GM19035 (cell line): ENCODE results near the gene ZNF408.

Experiments used
- ATAC-seq: cut with Tn5 transposase; IDR thresholded peaks from one replicate; pipeline ENCODE4 v1.9.1; 2021; ENCODE audit not compliant: unreplicated experiment

Gene ZNF408

GRCh38 chr11:46725338-46726205 is 24.7 kb downstream of the ZNF408 start:
- ATAC-seq: no peak

DNA sequence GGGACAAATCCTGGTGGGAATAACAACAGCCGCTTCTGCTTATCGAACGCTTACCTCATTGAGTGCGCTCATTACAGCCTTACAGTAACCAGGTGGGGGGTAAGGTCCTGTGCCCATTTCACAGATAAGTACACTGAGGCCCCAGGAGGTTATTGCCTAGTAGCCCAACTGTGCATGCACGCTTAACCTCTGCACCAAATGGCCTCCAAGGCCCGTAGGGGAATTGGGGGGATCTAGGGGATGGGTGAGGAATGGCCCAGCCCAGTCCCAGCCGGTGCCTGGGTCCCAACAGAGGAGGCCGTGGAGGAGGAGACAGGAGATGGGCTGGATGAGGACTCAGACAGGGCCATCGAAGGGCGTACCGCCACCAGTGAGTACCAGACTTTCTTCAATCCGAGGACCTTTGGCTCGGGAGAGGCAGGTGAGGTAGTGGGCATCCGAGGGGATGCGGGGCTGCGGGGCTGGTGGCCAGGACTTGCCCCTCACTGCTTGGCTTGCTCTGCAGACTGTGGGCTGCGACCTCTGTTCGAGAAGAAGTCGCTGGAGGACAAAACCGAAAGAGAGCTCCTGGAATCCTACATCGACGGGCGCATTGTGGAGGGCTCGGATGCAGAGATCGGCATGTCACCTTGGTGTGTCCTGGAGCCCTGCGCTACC is 25.5 kb downstream of the ZNF408 start:
- no peak for ATAC-seq

DNA sequence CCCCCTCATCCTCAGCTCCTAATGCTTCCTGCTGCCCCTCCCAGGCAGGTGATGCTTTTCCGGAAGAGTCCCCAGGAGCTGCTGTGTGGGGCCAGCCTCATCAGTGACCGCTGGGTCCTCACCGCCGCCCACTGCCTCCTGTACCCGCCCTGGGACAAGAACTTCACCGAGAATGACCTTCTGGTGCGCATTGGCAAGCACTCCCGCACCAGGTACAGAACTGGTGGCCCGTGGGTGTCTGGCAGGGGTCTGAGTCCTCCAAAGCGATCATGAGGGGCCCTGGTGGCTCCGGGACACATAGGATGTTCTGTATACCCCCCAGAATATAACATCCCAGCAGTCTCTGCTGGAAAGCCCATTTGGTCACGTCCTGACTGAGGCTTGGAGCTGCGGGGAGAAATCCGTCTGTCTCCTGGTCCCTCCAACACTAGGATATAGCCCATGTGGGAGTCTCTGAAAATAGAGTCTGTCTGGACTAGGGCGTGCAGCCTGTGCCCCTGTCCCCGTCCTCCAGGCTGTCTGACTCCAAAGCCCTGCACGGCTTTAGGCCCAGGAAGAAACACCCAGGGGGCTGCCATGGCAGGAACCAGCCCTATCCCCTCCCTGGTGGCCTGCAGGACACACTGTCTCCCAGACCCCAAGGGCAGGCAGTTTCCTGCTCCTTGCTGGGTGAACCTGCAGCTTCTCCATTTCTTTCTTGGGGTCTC is 27.3 kb downstream of the ZNF408 start:
- ATAC-seq: no peak

GRCh38 chr11:46728659-46729040 is 27.8 kb downstream of the ZNF408 start:
- no peak for ATAC-seq

- ATAC-seq: no peak
Observed at GRCh38 chr11:46729110-46730027, 28.5 kb downstream of the ZNF408 start.

- no peak for ATAC-seq
Observed at GRCh38 chr11:46731545-46731944, 30.7 kb downstream of the ZNF408 start.

- ATAC-seq: no peak
Observed at GRCh38 chr11:46733234-46733633, 32.4 kb downstream of the ZNF408 start.

DNA sequence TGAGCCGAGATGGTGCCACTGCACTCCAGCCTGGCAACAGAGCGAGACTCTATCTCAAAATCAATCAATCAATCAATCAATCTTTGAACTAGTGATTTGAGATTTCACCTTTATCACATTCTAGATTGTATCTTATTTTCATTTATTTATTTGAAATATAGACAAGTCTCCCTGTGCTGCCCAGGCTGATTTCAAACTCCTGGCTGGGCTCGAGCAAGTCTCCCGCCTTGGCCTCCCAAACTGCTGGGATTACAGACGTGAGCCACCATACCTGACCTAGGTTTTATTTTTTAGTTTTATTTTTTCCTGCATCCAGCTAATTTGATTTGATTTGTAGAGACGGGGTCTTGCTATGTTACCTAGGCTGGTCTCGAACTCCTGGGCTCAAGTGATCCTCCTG is 35.3 kb downstream of the ZNF408 start:
- ATAC-seq: no peak

DNA sequence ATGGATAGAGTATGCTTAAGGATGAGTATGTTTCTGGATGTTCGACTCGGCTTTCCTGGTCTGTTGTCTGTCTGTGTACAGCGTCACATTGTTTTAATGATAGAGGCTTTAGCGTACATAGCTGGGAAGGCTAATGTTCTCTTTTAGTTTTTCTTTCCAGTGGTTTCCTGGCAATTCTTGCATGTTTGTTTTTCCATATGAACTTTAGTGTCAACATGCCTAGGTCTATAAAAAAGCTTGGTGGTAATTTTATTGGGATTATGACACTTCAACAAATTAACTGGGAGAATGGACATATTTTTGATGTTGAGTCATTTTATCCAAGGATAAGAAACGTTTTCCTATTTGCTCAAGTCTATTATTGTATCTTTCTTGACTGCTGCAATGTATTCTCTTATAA is 35.8 kb downstream of the ZNF408 start:
- ATAC-seq: no peak

GRCh38 chr11:46737699-46738098 is 36.9 kb downstream of the ZNF408 start:
- ATAC-seq: no peak

- no peak for ATAC-seq
Observed at GRCh38 chr11:46738887-46739286, 38.1 kb downstream of the ZNF408 start.

DNA sequence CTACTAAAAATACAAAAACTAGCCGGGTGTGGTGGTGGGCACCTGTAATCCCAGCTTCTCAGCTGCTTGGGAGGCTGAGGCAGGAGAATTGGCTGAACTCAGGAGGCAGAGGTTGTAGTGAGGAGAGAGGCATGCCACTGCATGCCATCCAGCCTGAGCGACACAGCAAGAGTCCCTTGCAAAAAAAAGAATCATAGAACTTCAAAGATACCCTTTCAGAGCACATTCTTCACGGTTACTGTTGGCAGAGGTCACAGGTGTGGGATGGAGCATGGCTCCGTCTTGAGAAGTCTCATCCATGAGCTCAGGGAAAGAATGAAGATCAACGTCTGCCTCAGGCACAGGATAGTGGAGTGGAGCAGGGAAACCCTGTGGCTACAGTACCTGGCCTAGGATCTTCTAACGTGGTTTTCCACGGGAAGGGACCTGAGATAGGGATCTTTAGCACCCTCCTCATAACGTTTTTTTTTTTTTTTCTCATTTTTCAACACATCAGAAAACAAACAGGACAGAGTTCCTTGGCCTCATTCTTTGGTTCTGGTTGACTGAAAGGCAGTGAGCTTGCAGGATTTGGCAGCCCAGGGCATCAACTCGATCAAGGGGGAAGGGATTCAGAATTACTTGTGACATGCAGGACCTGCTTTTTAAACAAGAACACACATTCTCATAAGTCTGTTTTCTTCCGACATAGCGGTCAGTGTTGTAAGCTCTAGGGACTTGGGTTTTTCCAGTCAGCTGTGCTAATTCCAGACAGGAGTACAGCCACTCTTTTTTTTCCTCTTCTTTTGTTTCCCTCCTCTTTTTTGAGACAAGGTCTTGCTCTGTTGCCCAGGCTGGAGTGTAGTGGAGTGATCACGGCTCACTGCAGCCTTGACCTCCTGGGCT is 41.0 kb downstream of the ZNF408 start:
- ATAC-seq: no peak

GRCh38 chr11:46743043-46743442 is 42.2 kb downstream of the ZNF408 start:
- ATAC-seq: no peak

DNA sequence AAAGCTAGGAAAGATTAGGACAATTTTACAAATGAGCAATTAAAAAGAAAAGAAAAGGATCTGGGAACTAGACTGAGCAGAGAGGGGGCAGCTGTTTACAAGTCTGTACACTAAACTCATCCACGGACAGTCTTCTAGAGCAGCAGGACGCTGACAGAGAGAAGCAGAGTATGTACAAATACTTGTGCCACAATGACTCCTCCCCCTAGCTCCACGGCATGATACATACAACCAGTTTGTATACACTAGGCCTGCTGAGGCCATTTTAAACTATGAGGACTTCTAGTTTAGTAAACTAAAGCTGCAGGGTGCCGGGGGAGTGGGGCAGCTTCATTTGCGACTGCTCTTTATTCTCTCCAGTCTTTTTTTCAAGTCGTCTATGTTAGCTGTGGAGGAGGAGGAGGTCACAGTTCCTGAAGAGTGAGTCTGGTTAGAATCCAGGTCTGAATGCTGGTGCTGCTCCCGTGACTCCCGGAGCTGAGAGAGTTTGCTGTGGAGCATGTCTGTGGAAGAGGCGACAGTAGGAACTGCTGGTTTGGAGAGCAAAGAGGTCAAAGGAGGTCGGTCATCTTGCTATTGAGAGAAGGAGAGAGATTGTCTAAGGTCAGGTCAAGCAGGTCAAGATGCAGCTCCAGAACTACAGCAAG is 43.0 kb downstream of the ZNF408 start:
- ATAC-seq: no peak

GRCh38 chr11:46745328-46745727 is 44.5 kb downstream of the ZNF408 start:
- no peak for ATAC-seq

DNA sequence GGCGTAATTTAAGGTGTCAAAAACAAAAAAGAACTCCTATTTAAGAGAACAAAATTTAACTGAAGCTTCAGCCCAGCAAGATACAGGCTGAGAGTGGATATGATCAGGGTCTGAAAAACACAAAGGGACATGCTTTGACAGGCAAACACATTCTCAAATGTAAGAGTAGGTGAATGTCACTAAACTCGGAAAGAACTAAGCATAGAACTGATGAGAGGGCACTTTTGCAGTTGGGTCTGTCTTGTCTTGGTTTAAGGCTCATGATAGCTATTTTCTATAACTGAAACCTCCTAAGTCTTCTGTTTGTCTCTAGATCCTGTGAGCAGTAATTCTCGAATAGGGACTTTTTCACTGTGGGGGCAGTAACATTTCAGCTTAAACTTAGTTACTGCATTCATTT is 45.2 kb downstream of the ZNF408 start:
- no peak for ATAC-seq

DNA sequence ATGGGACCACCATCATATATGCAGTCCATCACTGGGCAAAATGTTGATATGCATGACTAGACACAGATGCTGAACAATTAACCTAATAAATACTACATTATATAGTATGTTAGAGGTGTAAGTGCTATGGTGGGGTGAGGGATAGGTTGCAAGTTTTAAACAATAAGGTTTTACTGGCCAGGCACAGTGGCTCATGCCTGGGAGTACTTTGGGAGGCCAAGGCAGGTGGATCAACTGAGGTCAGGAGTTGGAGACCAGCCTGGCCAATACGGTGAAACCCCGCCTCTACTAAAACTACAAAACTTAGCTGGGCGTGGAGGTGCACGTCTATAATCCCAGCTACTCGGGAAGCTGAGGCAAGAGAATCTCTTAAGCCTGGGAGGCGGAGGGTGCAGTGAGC is 46.3 kb downstream of the ZNF408 start:
- no peak for ATAC-seq
